ENCODE results near the gene INTS6.

- TF ChIP-seq, protein P1, sequence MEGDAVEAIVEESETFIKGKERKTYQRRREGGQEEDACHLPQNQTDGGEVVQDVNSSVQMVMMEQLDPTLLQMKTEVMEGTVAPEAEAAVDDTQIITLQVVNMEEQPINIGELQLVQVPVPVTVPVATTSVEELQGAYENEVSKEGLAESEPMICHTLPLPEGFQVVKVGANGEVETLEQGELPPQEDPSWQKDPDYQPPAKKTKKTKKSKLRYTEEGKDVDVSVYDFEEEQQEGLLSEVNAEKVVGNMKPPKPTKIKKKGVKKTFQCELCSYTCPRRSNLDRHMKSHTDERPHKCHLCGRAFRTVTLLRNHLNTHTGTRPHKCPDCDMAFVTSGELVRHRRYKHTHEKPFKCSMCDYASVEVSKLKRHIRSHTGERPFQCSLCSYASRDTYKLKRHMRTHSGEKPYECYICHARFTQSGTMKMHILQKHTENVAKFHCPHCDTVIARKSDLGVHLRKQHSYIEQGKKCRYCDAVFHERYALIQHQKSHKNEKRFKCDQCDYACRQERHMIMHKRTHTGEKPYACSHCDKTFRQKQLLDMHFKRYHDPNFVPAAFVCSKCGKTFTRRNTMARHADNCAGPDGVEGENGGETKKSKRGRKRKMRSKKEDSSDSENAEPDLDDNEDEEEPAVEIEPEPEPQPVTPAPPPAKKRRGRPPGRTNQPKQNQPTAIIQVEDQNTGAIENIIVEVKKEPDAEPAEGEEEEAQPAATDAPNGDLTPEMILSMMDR (IDR thresholded peaks at IDR 0.05): no peak
- TF ChIP-seq POLR2A (IDR thresholded peaks at IDR 0.05): no peak
Observed at GRCh38 chr13:51318876-51319275, 134.0 kb downstream of the INTS6 start.
